Karpas-422 (cell line): ENCODE results near the gene DHRS7. TPM values are rescaled to one million over a fixed set of nuclear protein-coding genes. Genes with fewer than 3 reads are reported as not detected.

Experiments used
- DNase-seq: peaks from one replicate; pipeline ENCODE4 v3.0.0-alpha.2; 2015
- H2AFZ ChIP-seq: fragments of 200-600 bp; sonication (generic); 2 replicates; pipeline ENCODE4 v1.6.1; 2014; ENCODE audit warnings: antibody characterized with exemption, low read length, mixed read lengths
- H3K27ac ChIP-seq: fragments of 200-600 bp; sonication (generic); 2 replicates; pipeline ENCODE4 v1.5.1; 2014; ENCODE audit warnings: mild to moderate bottlenecking, low read length, moderate library complexity
- H3K27me3 ChIP-seq: fragments of 200-600 bp; sonication (generic); 2 replicates; pipeline ENCODE4 v1.6.1; 2014; ENCODE audit warnings: low read length, mixed read lengths
- H3K36me3 ChIP-seq: fragments of 200-600 bp; sonication (generic); 2 replicates; pipeline ENCODE4 v1.6.1; 2014; ENCODE audit warnings: low read length, mixed read lengths; ENCODE audit not compliant: insufficient read depth
- H3K4me1 ChIP-seq: fragments of 200-600 bp; sonication (generic); 2 replicates; pipeline ENCODE4 v1.6.1; 2014; ENCODE audit warnings: mild to moderate bottlenecking, low read length, mixed read lengths
- H3K4me2 ChIP-seq: fragments of 200-600 bp; sonication (generic); 2 replicates; pipeline ENCODE4 v1.6.1; 2014; ENCODE audit warnings: low read length, low read depth, mild to moderate bottlenecking; ENCODE audit not compliant: poor library complexity, severe bottlenecking
- H3K4me3 ChIP-seq: fragments of 200-600 bp; sonication (generic); 2 replicates; pipeline ENCODE4 v1.5.1; 2014; ENCODE audit warnings: mild to moderate bottlenecking, antibody characterized with exemption, low read length, mixed read lengths
- H3K79me2 ChIP-seq: fragments of 200-600 bp; sonication (generic); 2 replicates; pipeline ENCODE4 v1.6.1; 2014; ENCODE audit warnings: mild to moderate bottlenecking, low read length, mixed read lengths
- H3K9ac ChIP-seq: fragments of 200-600 bp; sonication (generic); 2 replicates; pipeline ENCODE4 v1.6.0; 2014; ENCODE audit warnings: low read length
- H3K9me2 ChIP-seq: fragments of 200-600 bp; sonication (generic), shearing (Covaris generic); replicated peaks from 2 replicates; pipeline ENCODE4 v1.6.0; 2014; ENCODE audit warnings: mild to moderate bottlenecking, low read length, moderate library complexity; ENCODE audit not compliant: insufficient read depth
- H3K9me3 ChIP-seq: fragments of 300-700, 200-600 bp; sonication (generic); 2 replicates; pipeline ENCODE4 v1.6.1; 2014; ENCODE audit warnings: low read length, mixed read lengths
- H4K20me1 ChIP-seq: fragments of 200-600 bp; sonication (generic); 2 replicates; pipeline ENCODE4 v1.6.1; 2014; ENCODE audit warnings: mild to moderate bottlenecking, antibody characterized with exemption, low read length, low read depth; ENCODE audit not compliant: insufficient read depth
- total RNA-seq: library from RNA; depleted of rRNA; stranded (reverse); fragments of >200 nt; shearing (Covaris generic); gene quantifications from 2 replicates; pipeline ENCODE4 v1.2.3, GENCODE V29; 2014; ENCODE audit warnings: low replicate concordance; rRNA removed

The DHRS7 gene
- total RNA-seq = 155 and 162 TPM in 2 replicates

DNA sequence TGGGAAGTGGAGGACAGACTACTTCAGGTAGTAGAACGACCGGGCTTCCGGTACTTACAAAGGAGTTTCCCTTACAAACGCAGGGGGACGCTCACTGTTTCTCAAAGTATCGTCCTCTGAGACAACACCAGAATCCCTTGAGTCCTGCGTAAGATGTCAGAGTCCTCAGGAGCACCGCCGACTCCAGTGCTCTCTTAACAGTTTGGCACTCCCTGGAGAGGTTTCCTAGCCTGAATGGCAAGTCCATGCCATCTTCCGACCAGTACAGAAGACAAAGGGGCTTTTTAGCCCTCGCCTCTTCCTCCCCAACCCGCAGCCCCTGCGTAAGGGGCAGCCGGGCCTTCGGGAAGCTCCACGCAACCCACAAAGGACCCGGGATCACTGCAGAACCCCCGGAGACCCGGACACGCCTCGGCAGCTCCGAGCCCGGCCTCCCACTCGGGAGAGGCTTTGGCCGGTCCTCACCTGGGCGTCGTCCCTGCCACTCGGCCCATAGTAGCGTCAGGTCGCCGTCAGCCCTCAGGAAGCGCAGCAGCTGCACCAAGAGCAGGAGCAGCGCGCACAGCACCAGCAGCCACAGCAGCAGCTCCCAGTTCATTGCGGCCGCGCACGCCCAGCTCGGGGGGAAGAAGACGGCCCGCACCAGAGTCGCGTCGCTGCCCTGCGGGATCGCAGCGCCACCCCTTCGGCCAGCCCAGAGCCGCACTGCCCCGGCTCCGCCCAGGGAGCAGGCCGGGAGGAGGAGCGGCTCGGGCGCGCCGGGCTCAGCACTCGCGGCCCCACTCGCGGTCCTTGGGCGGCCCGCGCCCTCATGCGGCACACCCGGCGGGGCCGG, at the start of gene DHRS7:
Gene DHRS7 (minus strand): TSS at position 687 of the 835 bp plus-strand sequence. CDS start 89 bp downstream, at position 598.
- H3K9ac ChIP-seq = peak within 1 kb of the TSS; percentile 81
- peaks cover 41% of the 10 kb centered on the region for H3K4me1 ChIP-seq
- H3K9me3 ChIP-seq = no peaks in the 10 kb centered on the region
- no peaks in the 10 kb centered on the region for H3K9me2 ChIP-seq
- peak within 1 kb of the TSS; percentile 87 for H3K4me2 ChIP-seq
- no peaks in the 10 kb centered on the region for H4K20me1 ChIP-seq
- peak; percentile 93 for DNase-seq
- peak within 1 kb of the TSS; percentile 83 for H3K4me3 ChIP-seq
- no peaks in the 10 kb centered on the region for H3K27me3 ChIP-seq
- no peaks in the 10 kb centered on the region for H3K36me3 ChIP-seq
- peak within 1 kb of the TSS; percentile 91 for H2AFZ ChIP-seq
- H3K27ac ChIP-seq = peak within 1 kb of the TSS; percentile 71
- peaks cover 45% of the 10 kb centered on the region for H3K79me2 ChIP-seq

- Histone ChIP-seq H3K4me2 (no peak overlapping the region), H3K9me3 (no peaks in the 10 kb centered on the region), H3K36me3 (no peaks in the 10 kb centered on the region), H3K9me2 (no peaks in the 10 kb centered on the region), H4K20me1 (no peaks in the 10 kb centered on the region), H3K4me1 (peaks cover 4% of the 10 kb centered on the region; the same call in 1 of the 2 replicates), H3K4me3 (no peak overlapping the region), H3K27me3 (no peaks in the 10 kb centered on the region), H3K9ac (no peak overlapping the region), H2AFZ (no peak overlapping the region), H3K27ac (no peak overlapping the region), H3K79me2 (no peaks in the 10 kb centered on the region)
- DNase-seq = no peak
These were observed 49.4 kb upstream of the DHRS7 start for GRCh38 chr14:60214415-60215126.

- no peak overlapping the region for H3K4me3 ChIP-seq
- H3K9me3 ChIP-seq = no peaks in the 10 kb centered on the region
- no peaks in the 10 kb centered on the region for H4K20me1 ChIP-seq
- H3K36me3 ChIP-seq = no peaks in the 10 kb centered on the region
- no peak for DNase-seq
- no peak overlapping the region for H3K4me2 ChIP-seq
- peaks cover 4% of the 10 kb centered on the region; the same call in 1 of the 2 replicates for H3K4me1 ChIP-seq
- no peak overlapping the region for H3K27ac ChIP-seq
- no peaks in the 10 kb centered on the region for H3K9me2 ChIP-seq
- no peak overlapping the region for H2AFZ ChIP-seq
- H3K27me3 ChIP-seq = no peaks in the 10 kb centered on the region
- H3K9ac ChIP-seq = no peak overlapping the region
- no peaks in the 10 kb centered on the region for H3K79me2 ChIP-seq
These were observed 48.8 kb upstream of the DHRS7 start for GRCh38 chr14:60214003-60214402.

DNA sequence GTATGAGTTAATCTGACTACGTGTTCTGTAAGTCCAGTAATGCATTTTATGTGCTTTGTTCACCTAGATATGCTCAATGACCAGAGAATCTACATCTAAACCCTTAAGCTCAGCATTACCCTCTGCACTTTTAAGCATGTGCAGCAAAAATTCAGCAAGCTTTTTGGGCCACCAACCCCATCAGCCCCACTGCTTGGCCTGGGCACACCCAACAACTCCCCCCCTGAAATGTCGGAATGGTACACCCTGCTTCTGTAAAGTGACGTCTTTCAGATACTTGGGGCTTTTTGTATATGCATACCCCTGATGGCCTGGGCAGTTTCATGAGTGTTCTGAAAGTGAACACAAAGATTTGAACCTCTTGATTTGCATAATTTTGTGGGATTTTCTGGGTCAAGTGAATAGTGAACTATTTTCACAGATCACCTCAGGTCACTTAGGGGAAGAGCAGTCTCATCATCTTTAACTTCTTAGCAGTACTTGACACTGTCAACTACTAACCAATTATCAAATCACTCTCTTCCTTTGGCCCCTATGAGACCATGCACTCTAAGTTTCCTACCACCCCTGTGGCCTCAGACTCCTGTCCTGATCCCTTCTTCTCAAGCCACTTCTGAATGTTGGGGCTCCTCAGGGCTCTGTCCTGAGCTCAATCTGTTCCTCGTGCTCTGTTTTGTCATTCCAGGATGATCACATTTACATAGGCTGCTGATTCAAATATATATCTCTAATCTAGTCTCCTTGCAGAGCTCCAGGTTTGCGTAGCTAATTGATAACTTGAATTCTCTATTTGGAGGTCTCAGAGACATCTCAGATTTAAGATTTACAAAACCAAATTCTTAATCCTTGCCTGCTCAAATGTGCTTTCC, 47.5 kb upstream of the DHRS7 start:
- DNase-seq = no peak
- no peak overlapping the region for H3K4me3 ChIP-seq
- H3K36me3 ChIP-seq = no peaks in the 10 kb centered on the region
- H3K4me2 ChIP-seq = no peak overlapping the region
- no peak overlapping the region for H3K9ac ChIP-seq
- H4K20me1 ChIP-seq = no peaks in the 10 kb centered on the region
- H3K9me2 ChIP-seq = no peaks in the 10 kb centered on the region
- H3K79me2 ChIP-seq = no peaks in the 10 kb centered on the region
- H3K27ac ChIP-seq = no peak overlapping the region
- no peaks in the 10 kb centered on the region for H3K9me3 ChIP-seq
- peaks cover 4% of the 10 kb centered on the region; the same call in 1 of the 2 replicates for H3K4me1 ChIP-seq
- no peaks in the 10 kb centered on the region for H3K27me3 ChIP-seq
- no peak overlapping the region for H2AFZ ChIP-seq

- Histone ChIP-seq H3K79me2 (no peaks in the 10 kb centered on the region), H3K4me3 (no peak overlapping the region), H3K4me1 (peaks cover 4% of the 10 kb centered on the region; the same call in 1 of the 2 replicates), H3K9ac (no peak overlapping the region), H4K20me1 (no peaks in the 10 kb centered on the region), H2AFZ (no peak overlapping the region), H3K4me2 (no peak overlapping the region), H3K27me3 (no peaks in the 10 kb centered on the region), H3K36me3 (no peaks in the 10 kb centered on the region), H3K9me3 (no peaks in the 10 kb centered on the region), H3K27ac (no peak overlapping the region), H3K9me2 (no peaks in the 10 kb centered on the region)
- no peak for DNase-seq
These were observed 46.0 kb upstream of the DHRS7 start for GRCh38 chr14:60211153-60211552.

DNA sequence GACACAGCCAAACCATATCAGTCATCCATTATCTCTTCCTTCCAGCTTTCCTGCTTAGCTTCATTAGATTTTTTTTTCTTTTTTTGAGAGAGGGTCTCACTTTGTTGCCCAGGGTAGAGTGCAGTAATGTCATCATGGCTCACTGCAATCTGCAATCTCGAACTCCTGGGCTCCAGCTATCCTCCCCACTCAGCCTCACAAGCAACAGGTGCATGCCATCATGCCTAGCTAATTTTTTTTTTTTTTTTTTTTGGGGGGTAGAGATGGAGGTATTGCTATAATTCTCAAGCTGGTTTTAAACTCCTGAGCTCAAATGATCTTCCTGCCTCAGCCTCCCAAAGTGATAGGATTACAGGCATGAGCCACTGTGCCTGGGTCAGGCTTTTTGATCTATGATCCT, 45.5 kb upstream of the DHRS7 start:
- Histone ChIP-seq H4K20me1 (no peaks in the 10 kb centered on the region), H3K27ac (no peak overlapping the region), H3K4me2 (no peak overlapping the region), H2AFZ (no peak overlapping the region), H3K36me3 (no peaks in the 10 kb centered on the region), H3K9me2 (0 out of 2 replicates have a peak, but pooled peaks cover 3% of the 10 kb centered on the region), H3K4me1 (peaks cover 8% of the 10 kb centered on the region), H3K27me3 (no peaks in the 10 kb centered on the region), H3K79me2 (no peaks in the 10 kb centered on the region), H3K4me3 (no peak overlapping the region), H3K9ac (no peak overlapping the region), H3K9me3 (no peaks in the 10 kb centered on the region)
- no peak for DNase-seq

GRCh38 chr14:60206837-60207533, 41.8 kb upstream of the DHRS7 start:
- Histone ChIP-seq H2AFZ (no peak overlapping the region), H4K20me1 (no peaks in the 10 kb centered on the region), H3K9me2 (0 out of 2 replicates have a peak, but pooled peaks cover 3% of the 10 kb centered on the region), H3K4me2 (no peak overlapping the region), H3K36me3 (no peaks in the 10 kb centered on the region), H3K9me3 (no peaks in the 10 kb centered on the region), H3K4me3 (no peak overlapping the region), H3K4me1 (peaks cover 33% of the 10 kb centered on the region), H3K27me3 (no peaks in the 10 kb centered on the region), H3K9ac (no peak overlapping the region), H3K79me2 (no peaks in the 10 kb centered on the region), H3K27ac (no peak overlapping the region)
- DNase-seq = no peak
